GM12864 (cell line): ENCODE measurements around the gene RAP1GDS1.
A peak's percentile ranks its signal among the peaks of the same experiment; 100 is the strongest.

Experiments used
- DNase-seq: peaks from one replicate; pipeline ENCODE4 v3.0.0-alpha.2; 2011; ENCODE audit warnings: low read depth
- H3K4me3 ChIP-seq: 2 replicates; pipeline ENCODE4 v1.5.1; 2011; ENCODE audit warnings: mild to moderate bottlenecking, low read depth, low read length, control low read depth
- TF ChIP-seq, protein P1 (sequence below): IDR thresholded peaks from 2 replicates; pipeline ENCODE4 v1.5.1; 2011; ENCODE audit warnings: low read depth, mild to moderate bottlenecking, moderate library complexity, low read length, control low read depth, inconsistent platforms; ENCODE audit errors: missing control alignments

Gene RAP1GDS1

DNA sequence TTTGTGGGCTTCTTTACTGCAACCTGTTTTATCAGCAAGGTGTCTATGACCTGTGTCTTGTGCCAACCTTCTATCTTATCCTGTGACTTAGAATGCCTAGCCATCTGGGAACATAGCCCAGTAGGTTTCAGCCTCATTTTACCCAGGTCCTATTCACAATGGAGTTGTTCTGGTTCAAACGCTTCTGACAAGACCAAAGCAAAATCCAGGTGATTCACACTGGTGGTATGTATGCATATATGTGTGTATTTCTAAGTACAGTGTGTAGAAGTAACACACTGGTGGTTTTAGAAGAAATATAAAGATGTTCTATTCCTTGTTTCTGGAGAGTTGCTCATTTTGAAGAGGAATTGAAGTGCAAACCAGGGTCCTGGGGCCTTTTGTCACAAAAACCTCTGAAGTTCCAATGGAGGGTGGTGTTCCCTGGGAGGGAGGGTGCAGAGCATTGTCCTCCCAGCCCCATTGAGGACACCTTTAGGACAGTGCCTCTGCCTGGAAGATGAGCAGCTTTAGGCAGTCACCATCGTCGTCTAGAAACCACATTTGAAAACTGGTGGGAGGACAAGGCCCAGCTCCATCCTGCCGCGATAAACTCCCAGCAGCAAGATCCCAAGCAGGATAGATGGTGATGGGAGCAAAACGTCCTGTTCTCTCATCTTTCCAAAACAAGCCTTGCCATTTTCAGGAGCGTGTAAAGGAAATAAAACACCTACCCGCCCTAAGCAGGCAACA is 205.8 kb downstream of the RAP1GDS1 start:
- DNase-seq, result no peak
- H3K4me3 ChIP-seq, result no peak overlapping the region
- TF ChIP-seq, protein P1, sequence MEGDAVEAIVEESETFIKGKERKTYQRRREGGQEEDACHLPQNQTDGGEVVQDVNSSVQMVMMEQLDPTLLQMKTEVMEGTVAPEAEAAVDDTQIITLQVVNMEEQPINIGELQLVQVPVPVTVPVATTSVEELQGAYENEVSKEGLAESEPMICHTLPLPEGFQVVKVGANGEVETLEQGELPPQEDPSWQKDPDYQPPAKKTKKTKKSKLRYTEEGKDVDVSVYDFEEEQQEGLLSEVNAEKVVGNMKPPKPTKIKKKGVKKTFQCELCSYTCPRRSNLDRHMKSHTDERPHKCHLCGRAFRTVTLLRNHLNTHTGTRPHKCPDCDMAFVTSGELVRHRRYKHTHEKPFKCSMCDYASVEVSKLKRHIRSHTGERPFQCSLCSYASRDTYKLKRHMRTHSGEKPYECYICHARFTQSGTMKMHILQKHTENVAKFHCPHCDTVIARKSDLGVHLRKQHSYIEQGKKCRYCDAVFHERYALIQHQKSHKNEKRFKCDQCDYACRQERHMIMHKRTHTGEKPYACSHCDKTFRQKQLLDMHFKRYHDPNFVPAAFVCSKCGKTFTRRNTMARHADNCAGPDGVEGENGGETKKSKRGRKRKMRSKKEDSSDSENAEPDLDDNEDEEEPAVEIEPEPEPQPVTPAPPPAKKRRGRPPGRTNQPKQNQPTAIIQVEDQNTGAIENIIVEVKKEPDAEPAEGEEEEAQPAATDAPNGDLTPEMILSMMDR, result no peak

DNA sequence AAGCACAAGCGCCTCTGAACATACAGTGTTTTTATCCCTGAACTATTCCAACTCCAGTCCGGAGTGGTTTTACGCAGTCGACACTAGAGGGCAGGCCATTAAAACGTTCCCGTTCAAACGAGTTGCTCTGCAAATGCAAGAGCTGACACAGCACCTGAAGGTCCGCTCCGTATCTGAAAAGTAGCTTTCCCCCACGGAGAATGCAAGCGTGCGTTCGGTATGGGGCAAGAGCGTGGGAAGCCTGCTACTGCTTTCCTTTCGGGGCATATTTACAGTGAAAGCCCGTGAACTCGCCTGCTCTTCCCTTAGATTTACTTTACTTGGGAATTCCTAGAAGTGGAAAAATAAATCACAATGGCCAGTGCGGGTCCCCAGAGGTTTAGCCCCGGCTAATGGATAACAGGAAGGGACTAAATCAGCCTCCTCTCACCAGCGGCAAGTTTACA is 206.5 kb downstream of the RAP1GDS1 start:
- peak; percentile 61 for DNase-seq
- H3K4me3 ChIP-seq, result peak overlapping the region; percentile 29
- TF ChIP-seq, protein P1, result peak; percentile 79

DNA sequence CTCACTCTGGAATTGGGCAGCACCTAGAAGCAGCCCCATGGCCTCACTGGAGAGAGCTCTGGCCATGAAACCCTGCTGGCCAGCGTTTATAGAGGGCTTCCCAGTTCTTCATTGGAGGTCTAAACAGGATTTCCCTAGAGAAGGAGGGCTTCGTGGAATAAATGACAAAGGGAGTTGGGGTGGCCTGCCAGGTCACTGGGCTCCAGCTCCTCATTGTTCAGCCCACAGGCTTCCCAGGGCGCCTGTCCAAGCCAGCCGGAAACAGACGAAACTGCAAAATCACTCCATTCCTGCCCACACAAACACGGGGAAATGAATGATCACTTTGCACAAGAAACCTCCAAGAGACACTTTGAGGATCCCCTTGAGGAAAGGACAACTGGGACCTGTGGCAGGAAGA is 207.5 kb downstream of the RAP1GDS1 start:
- TF ChIP-seq, protein P1, result no peak
- no peak overlapping the region for H3K4me3 ChIP-seq
- DNase-seq, result no peak

DNA sequence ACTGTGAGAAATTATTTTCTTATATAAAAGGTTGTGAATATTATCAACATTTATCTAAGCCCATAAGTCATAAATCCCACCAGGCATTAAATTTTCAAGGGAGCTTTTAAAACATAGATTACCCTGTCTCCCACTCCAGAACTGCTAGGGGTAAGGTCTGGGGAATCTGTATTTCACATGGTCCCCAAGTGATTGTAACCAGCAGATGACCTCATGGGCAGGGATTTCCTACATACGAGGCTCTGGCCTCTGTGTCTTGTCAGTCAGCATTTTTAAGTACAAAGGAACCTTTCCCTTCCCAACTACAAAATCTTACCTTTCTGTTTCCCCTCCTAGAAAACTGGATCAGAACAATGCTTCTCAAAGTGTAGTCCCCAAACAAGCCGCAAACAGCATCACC is 208.6 kb downstream of the RAP1GDS1 start:
- DNase-seq, result no peak
- TF ChIP-seq, protein P1, result no peak
- H3K4me3 ChIP-seq, result no peak overlapping the region

DNA sequence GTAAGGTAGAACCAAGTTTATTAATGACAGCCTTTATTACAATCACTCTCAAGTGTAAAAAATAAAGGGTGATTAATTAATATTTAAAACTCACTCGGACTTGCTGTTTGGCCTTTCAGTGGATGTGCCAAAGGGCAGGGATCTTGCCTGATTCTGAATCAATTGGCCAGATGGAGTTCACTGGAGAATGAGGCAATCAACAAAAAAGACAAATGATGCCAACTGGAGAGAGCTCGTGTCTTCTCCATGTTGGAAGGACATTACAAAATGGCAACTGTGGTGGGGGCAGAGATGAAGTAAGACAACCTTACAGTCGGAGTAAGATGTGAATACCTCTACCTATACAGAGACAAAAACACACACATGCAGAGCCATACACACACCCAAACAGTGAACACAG is 209.2 kb downstream of the RAP1GDS1 start:
- no peak for DNase-seq

DNA sequence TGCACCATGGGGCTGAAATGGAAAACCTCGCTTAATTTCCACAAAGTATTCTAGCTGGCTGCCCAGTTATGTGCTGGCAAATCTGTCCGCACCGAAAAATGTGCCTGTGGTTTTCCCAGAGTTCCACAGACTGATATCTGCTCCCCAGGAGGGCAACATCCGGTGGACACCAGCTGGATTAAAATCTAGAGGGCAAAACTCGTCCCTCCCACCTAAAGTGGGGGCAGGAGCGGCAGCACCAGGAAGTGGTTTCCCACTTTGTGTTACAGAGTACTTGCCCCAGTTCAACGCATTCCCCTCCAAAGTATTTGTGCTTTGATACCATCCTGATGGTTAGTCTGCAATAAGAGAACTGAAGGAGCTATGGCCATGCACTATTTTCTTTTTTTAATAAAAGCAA is 209.6 kb downstream of the RAP1GDS1 start:
- DNase-seq, result no peak
- TF ChIP-seq, protein P1, result no peak
- H3K4me3 ChIP-seq, result no peak overlapping the region

More for the DNA sequence above, 209.2 kb downstream of the RAP1GDS1 start:
- TF ChIP-seq, protein P1, result no peak
- no peak overlapping the region for H3K4me3 ChIP-seq

DNA sequence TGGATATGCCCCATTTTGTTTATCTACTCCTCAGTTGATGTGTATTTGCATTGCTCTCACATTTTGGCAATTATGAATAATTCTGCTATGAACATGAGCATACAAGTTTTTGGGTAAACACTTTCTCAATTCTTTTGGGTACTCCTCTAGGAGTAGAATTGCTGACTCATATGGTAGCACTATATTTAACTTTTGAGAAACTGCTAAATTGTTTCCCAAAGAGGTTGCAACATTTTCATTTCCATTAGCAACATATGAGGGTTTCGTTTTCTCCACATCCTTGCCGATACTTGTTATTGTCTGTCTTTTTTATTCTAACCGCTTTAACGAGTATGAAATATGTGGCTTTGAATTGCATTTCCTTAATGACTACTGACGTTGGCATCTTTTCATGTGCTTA is 211.9 kb downstream of the RAP1GDS1 start:
- DNase-seq, result no peak
- H3K4me3 ChIP-seq, result no peak overlapping the region
- TF ChIP-seq, protein P1, result no peak
